LNCaP clone FGC (cell line): ENCODE measurements around the gene PRXL2A.

Source experiments
- DNase-seq: peaks from one replicate; pipeline ENCODE4 v3.0.0-alpha.2; 2011; ENCODE audit warnings: low read depth
- H3K4me3 ChIP-seq: 2 replicates; pipeline ENCODE4 v1.5.1; 2011; ENCODE audit warnings: mild to moderate bottlenecking, low read depth, low read length, control low read depth
- TF ChIP-seq, protein P1 (sequence below): IDR thresholded peaks from 2 replicates; pipeline ENCODE4 v1.5.1; 2012; ENCODE audit warnings: mild to moderate bottlenecking; ENCODE audit not compliant: control insufficient read depth, insufficient read depth; ENCODE audit errors: extremely low read depth

PRXL2A gene

DNA sequence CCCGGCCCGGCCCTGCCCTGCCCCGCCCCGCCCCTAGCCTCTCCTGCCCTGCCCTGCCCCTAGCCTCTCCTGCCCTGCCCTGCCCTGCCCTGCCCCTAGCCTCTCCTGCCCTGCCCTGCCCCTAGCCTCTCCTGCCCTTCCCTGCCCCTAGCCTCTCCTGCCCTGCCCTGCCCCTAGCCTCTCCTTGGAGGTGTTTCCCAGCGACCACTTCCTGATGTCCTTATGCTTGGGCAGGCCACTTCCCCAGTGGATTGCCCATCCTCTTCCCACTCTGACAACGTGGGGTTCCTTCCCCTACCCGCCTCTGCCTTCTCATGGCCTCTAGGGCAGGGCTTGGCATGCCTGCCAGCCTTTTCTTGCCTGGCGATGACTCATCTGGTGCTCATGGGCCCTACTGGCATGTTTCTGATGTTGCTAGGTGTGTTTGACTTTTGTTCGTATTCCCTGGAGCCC is 21.2 kb downstream of the PRXL2A start:
- no peak for DNase-seq
- no peak overlapping the region for H3K4me3 ChIP-seq
- TF ChIP-seq, protein P1, sequence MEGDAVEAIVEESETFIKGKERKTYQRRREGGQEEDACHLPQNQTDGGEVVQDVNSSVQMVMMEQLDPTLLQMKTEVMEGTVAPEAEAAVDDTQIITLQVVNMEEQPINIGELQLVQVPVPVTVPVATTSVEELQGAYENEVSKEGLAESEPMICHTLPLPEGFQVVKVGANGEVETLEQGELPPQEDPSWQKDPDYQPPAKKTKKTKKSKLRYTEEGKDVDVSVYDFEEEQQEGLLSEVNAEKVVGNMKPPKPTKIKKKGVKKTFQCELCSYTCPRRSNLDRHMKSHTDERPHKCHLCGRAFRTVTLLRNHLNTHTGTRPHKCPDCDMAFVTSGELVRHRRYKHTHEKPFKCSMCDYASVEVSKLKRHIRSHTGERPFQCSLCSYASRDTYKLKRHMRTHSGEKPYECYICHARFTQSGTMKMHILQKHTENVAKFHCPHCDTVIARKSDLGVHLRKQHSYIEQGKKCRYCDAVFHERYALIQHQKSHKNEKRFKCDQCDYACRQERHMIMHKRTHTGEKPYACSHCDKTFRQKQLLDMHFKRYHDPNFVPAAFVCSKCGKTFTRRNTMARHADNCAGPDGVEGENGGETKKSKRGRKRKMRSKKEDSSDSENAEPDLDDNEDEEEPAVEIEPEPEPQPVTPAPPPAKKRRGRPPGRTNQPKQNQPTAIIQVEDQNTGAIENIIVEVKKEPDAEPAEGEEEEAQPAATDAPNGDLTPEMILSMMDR: no peak

DNA sequence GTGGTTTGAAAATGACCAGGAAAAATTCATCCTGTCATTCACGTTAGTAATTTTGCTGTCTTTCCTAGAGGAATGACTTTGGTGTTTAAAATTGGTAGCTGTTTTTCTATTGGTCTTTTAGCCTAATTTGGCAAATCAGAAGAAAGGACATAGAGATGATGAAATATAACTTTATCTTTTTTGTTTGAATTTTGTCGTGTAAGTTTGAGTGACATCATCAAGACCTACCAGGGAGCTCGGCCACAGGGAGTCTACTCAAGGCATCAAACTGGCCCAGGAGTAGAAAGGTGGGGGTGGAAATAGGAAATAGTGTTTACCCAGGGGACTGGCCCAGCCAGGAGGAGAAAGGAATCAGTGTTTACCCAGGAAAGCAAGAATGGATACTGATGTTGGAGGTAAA is 24.8 kb downstream of the PRXL2A start:
- no peak for DNase-seq
- H3K4me3 ChIP-seq: no peak overlapping the region
- TF ChIP-seq, protein P1: no peak

DNA sequence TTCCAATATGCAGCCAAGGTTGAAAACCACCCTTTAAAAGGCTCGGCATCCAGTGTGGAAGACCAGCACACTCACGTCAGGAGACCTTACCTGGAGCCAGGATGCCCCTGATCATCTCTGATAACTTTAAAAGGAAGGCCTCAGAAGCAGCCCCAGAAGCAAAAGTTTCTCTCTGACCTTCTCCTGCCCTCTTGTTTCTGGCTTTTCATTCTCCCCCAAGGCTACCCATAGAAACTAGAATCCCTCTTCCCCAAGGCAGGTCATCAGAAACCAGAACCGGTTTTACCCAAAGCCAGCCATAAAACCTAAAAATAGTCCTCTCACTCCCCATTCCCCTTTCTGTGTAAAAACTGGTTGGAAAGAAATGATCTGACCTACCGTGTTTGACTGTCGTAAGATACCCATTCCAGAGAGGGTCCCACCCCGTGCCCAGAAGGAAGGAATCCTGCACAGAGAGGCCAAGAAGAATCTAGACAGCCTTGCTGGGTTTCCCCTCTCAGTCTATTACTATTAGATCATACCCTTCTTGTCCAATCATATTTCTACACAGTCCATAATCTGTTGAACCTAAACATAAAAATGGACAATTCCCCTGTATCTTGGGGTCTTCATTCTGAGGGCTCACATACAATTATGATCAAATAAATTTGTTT is 28.2 kb downstream of the PRXL2A start:
- TF ChIP-seq, protein P1: no peak
- no peak for DNase-seq
- H3K4me3 ChIP-seq: no peak overlapping the region

GRCh38 chr10:80437227-80437626 is 28.9 kb downstream of the PRXL2A start:
- no peak overlapping the region for H3K4me3 ChIP-seq
- TF ChIP-seq, protein P1: no peak
- DNase-seq: no peak

DNA sequence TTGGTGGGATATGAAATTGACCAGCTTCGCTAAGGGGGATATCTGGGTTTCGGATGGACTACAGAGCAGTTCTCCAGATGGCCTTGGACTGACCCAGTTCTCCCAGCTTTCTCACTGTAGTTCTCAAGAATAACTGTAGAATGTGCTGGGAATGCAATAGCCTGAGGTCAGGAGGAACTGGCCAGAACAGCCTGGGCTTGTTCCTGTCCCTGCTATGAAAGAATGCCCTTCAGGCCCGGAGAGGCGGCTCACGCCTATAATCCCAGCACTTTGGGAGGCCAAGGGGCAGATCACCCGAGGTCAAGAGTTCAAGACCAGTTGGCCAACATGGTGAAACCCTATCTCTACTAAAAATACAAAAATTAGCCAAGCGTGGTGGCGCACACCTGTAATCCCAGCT is 33.5 kb downstream of the PRXL2A start:
- TF ChIP-seq, protein P1: no peak
- DNase-seq: no peak
- no peak overlapping the region for H3K4me3 ChIP-seq

GRCh38 chr10:80442879-80443278 is 34.5 kb downstream of the PRXL2A start:
- H3K4me3 ChIP-seq: no peak overlapping the region
- TF ChIP-seq, protein P1: no peak
- no peak for DNase-seq

DNA sequence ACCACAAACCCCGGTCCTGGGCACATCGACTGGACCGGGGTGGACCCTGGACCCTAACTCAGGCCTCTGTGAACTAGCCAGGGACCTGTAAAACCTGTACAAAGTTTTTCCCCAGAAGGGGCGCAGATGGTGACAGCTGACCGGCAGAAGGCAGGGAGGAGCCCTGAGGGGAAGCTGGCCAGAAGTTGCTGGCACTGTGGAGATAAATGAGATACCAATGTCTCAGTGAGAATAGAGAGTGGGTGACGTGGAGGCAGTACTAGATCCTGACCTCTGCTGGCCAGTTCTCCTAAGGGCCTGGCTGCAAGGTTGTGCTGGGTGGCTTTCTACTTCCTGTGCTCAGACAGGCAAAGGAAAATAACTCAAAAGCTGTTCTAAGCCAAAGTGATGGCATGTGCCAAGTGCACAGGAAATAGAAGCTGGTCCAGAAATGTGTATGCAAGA is 35.2 kb downstream of the PRXL2A start:
- no peak for DNase-seq
- TF ChIP-seq, protein P1: peak; percentile 67

More for the DNA sequence above, 35.2 kb downstream of the PRXL2A start:
- H3K4me3 ChIP-seq: no peak overlapping the region
